Activated naive CD4-positive, alpha-beta T cell treated with anti-CD3 and anti-CD28 coated beads for 36 hours (primary cell): ENCODE results near the gene ZIC2. TPM values are rescaled to one million over a fixed set of nuclear protein-coding genes. Genes with fewer than 3 reads are reported as not detected.
A peak's percentile ranks its signal among the peaks of the same experiment; 100 is the strongest.

Experiments used
- CTCF ChIA-PET: fragments of 350-600 bp; sonication (Branson Sonifier 250); formaldehyde crosslinking; loops from one replicate; lab custom pipeline; 2021; ENCODE audit warnings: antibody characterized with exemption; lab: Charles Lee
- DNase-seq: peaks from one replicate; pipeline ENCODE4 v3.0.0-alpha.2; 2020
- H3K27ac Mint-ChIP-seq: one replicate; pipeline ENCODE4 v1.8.0; 2021; ENCODE audit warnings: mild to moderate bottlenecking, mixed read lengths
- H3K27me3 Mint-ChIP-seq: one replicate; pipeline ENCODE4 v1.8.0; 2021; ENCODE audit warnings: low read depth, mixed read lengths
- H3K36me3 Mint-ChIP-seq: one replicate; pipeline ENCODE4 v1.8.0; 2021; ENCODE audit warnings: low read depth, mixed read lengths
- H3K4me1 Mint-ChIP-seq: one replicate; pipeline ENCODE4 v1.8.0; 2021; ENCODE audit warnings: low read depth, mixed read lengths
- H3K4me3 Mint-ChIP-seq: one replicate; pipeline ENCODE4 v1.8.0; 2021; ENCODE audit warnings: mild to moderate bottlenecking, moderate library complexity, mixed read lengths
- H3K9me3 Mint-ChIP-seq: one replicate; pipeline ENCODE4 v1.8.0; 2021; ENCODE audit warnings: mixed read lengths
- intact Hi-C: fragments of 100-400 bp; cut with micrococcal nuclease; formaldehyde crosslinking; loops from one replicate; pipeline ENCODE4 v1.15.1; 2023
- total RNA-seq, 2 experiments: library from RNA; stranded (reverse); gene quantifications; one replicate each; pipeline ENCODE4 v1.2.3, GENCODE V29; 2021

ZIC2 gene
- total RNA-seq, 2 experiments from 2014 or later, result not detected

DNA sequence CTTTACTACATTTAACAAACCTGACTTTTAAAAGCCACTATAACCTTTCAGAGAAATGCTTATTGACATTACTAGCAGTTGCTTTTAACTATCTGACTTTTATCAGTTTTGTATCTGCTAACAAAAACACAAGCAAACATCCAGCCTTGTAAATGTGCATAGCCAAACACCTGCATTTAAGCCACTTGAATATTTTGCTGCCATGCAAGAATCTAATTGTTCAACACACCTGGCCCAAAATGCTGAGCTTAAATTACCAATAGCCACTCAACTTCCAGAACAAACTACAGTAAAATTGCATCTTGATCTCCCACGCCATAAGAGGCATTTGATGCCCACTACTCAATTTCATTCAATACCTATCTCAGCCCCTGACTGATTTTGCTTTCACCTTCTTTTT, 19.3 kb upstream of the ZIC2 start:
- Mint-ChIP-seq H3K27me3 (peaks cover 72% of the 10 kb centered on the region), H3K9me3 (no peaks in the 10 kb centered on the region), H3K4me1 (peaks cover 14% of the 10 kb centered on the region), H3K4me3 (no peak overlapping the region), H3K36me3 (no peaks in the 10 kb centered on the region), H3K27ac (no peak overlapping the region)
- CTCF ChIA-PET, result no interaction called here
- DNase-seq, result no peak
- intact Hi-C loops, result loop anchor here (10.0 kb wide), 1 partner anchor 517 kb away; no protein-coding TSS in a partner anchor

DNA sequence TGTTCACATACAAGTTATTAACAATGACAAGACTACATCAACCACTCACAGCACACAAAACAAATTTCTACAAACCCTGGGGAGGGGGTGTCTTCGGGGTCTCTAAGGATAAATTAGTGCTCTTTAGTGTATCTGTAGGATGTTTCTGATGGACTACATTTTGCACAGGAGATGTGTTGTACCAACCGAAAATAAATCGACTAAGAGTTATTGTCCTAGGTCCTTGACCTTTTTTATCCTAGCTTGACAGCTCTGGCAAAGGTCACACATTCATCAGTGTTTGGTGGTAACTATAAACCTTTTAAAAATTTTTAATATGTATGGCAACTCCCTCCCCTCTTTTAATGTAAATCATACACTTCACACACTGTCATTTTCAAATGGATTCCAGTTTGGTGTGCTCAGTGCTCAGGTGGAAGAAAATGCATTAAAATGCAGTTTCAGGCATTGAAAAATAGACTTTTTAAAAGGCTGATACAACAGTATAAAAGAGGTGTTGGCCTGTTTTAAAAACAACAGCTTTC, 17.7 kb upstream of the ZIC2 start:
- intact Hi-C loops, result loop anchor here (10.0 kb wide), 1 partner anchor 519 kb away; no protein-coding TSS in a partner anchor
- H3K27me3 Mint-ChIP-seq, result peaks cover 65% of the 10 kb centered on the region
- no peak for DNase-seq

DNA sequence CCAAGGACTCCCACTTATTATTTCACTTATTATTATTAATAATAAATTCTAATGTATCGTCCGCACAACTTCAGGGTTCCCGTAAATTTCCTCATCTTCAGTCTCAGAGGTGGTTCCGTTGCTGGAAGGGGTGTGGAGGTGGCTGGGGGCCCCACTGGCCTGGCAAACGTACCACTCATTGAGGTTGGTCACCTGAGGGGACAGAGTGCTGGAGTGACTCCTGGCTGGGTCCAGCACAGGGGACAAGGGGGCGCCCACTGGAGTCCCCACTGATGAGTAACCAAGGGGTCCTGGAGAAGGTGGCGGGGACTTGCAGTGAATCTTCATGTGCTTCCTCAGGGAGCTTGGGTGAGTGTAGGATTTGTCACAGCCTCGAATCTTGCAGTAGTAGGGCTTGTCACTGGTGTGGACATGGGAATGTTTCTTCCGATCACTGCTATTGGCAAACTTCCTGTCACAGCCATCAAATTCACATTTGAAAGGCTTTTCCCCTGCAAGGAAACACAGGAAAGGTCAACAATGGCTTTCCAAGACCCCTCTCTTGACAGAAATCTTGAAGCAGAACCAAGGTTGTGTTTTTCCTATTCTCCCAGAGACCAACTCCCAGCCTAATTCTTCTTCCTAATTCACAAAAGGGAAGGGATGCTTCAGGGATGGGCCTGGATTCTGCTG, 16.1 kb upstream of the ZIC2 start:
- H3K9me3 Mint-ChIP-seq, result no peaks in the 10 kb centered on the region
- peaks cover 65% of the 10 kb centered on the region for H3K27me3 Mint-ChIP-seq
- no peak overlapping the region for H3K4me3 Mint-ChIP-seq
- H3K27ac Mint-ChIP-seq, result no peak overlapping the region
- intact Hi-C loops, result loop anchor here (10.0 kb wide), 1 partner anchor 521 kb away; no protein-coding TSS in a partner anchor
- H3K36me3 Mint-ChIP-seq, result peaks cover 5% of the 10 kb centered on the region
- H3K4me1 Mint-ChIP-seq, result peaks cover 17% of the 10 kb centered on the region
- no peak for DNase-seq
- CTCF ChIA-PET, result no interaction called here

More for the DNA sequence above, 17.7 kb upstream of the ZIC2 start:
- CTCF ChIA-PET, result no interaction called here
- Mint-ChIP-seq H3K9me3 (no peaks in the 10 kb centered on the region), H3K4me3 (no peak overlapping the region), H3K36me3 (peaks cover 3% of the 10 kb centered on the region), H3K27ac (no peak overlapping the region), H3K4me1 (peaks cover 16% of the 10 kb centered on the region)

DNA sequence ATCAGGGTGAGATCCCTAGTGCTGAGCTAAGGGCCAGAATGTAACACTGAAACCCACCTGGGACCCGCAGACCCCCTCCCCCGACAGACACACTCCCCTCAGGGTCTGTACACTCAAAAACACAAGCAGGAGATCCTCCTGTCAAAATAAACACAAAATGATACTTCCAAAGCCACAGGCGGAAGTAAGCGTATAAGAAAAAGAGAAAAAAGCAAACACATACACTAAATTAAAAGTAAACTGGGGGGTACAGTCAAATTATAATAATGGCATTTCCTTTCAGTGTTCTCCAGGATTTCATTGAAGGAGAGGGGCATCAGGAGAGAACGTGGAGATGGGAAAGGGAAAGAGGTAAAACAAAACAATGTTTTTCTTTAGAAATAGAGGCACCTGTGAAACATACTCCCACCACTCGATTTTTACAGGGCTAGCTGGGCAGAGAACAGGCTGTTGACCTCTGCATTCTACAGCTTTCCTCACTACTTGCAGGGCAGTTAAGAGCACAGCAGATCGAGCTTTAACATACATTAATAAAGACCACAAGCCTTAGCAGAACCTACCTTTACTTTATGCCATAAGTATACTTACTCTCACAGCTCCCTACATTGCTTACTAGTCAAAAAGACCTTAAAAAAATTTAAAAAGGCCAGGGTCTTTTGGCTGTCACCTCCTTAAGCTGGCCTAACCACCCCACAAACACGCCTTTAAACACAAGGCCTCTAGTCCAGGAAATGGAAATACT, 15.3 kb upstream of the ZIC2 start:
- H3K27me3 Mint-ChIP-seq, result peaks cover 59% of the 10 kb centered on the region
- DNase-seq, result no peak
- peaks cover 5% of the 10 kb centered on the region for H3K36me3 Mint-ChIP-seq
- H3K4me3 Mint-ChIP-seq, result no peak overlapping the region
- intact Hi-C loops, result loop anchor here (10.0 kb wide), 1 partner anchor 521 kb away; no protein-coding TSS in a partner anchor
- CTCF ChIA-PET, result interaction anchor here (0.6 to 1.0 kb wide), 2 partner anchors 23 to 148 kb away, joined by 3 read pairs; no protein-coding TSS in a partner anchor
- H3K9me3 Mint-ChIP-seq, result no peaks in the 10 kb centered on the region
- no peak overlapping the region for H3K27ac Mint-ChIP-seq
- H3K4me1 Mint-ChIP-seq, result peaks cover 17% of the 10 kb centered on the region

DNA sequence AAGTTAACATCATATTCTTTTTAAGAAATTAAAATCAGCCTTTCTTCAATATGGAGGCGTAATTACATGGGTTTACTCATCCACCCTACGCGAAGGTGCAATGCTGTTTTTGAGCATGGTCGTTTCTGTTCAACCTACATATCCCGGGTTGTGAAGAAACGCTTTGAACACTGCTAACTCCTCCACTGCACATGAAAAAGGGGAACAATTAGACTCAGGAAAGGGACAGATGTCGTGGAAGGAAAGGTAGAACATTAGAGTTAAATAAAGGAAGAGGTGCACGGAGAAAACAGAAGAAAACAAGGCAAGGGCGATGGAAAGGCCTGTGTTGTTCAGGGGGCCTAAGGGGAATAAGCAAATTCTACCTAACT, 14.1 kb upstream of the ZIC2 start:
- CTCF ChIA-PET, result no interaction called here
- peaks cover 23% of the 10 kb centered on the region for H3K4me1 Mint-ChIP-seq
- peaks cover 5% of the 10 kb centered on the region for H3K36me3 Mint-ChIP-seq
- peaks cover 59% of the 10 kb centered on the region for H3K27me3 Mint-ChIP-seq
- DNase-seq, result no peak
- intact Hi-C loops, result loop anchor here (1.0 to 10.0 kb wide), 2 partner anchors 8 to 523 kb away; no protein-coding TSS in a partner anchor
- H3K4me3 Mint-ChIP-seq, result no peak overlapping the region
- peaks cover 4% of the 10 kb centered on the region for H3K9me3 Mint-ChIP-seq
- no peak overlapping the region for H3K27ac Mint-ChIP-seq

DNA sequence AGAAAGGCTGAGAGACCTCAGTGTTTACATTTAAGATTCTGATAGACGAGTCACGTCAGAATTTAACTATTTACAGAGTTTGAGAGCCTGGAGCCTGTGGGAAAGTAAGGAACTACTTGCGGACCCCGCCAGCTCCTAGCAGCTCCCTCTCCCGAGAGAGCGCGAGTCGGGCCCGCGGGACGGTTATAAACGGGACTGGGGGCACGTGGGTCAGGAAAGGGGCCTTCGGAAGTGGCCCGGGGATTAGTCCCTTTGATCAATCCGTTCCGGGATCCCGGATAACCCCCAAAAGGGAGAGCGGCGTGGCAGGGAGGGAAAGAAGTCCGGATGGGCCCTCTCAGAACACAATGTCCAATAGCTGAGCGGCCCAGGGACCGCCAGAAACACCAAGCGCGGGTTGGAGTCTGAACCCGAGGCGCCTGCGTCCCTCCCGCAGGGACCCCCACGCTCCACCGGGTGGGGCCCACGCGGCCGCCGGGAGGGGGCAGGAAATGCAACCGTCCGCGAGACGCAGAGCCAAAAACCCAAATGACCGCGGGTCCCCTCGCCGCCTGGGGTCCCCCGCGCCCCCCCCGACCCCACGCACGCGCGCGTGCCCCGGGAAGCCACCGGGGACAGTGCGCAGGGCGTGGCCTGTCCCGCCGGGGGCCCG, 13.6 kb upstream of the ZIC2 start:
- CTCF ChIA-PET, result no interaction called here
- Mint-ChIP-seq H3K4me1 (peaks cover 23% of the 10 kb centered on the region), H3K36me3 (peaks cover 5% of the 10 kb centered on the region), H3K4me3 (no peak overlapping the region), H3K27ac (no peak overlapping the region), H3K27me3 (peaks cover 61% of the 10 kb centered on the region), H3K9me3 (peaks cover 5% of the 10 kb centered on the region)
- no peak for DNase-seq
- intact Hi-C loops, result loop anchor here (1.0 to 10.0 kb wide), 3 partner anchors 9 to 523 kb away; no protein-coding TSS in a partner anchor

DNA sequence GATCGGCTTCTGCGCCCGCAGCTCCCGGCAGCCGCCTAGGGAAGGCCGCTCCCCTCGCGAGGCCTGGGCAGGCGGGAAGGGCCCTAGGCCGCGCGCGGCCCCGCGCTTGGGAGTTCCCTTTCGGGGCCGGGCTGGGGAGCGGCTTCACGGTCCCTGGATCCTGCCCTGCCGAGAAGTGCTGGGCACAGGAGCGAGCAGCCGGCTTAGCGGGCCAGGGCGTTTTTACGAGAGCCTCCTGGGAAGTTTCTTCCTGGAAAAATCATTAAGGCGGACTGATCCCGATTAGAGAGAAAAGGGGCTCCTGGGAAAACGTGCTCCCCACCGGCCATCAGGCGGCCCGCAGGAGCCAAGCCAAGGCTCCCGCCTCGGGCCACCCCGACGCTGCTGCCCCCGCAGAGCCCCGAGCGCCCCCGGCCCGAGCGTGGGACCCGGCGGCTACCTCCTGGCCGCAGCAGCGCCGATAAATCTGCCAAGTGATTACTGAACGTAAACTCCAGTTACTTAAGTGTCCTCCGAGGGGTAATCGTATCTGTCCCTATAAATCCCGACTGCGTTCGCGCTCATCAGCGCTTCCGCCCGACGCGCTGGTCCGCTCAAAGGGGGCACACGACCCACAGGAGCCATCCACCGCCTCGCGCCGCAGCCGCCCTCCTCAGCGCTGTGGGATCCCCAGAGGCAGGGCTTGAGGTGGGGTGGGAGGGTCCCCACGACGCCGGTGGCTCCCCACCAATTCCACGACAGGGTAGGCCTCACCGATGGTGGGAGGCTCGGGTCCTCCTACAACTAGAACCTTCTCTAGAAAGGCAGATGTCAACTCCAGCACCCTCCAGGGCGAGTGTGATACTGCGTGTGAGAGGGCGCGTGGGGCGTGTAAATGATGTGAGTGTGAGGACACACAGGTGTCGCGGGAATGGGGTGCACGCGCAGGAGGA, 12.8 kb upstream of the ZIC2 start:
- peaks cover 67% of the 10 kb centered on the region for H3K27me3 Mint-ChIP-seq
- H3K4me1 Mint-ChIP-seq, result peaks cover 23% of the 10 kb centered on the region
- no peak for DNase-seq
- H3K9me3 Mint-ChIP-seq, result peaks cover 8% of the 10 kb centered on the region
- CTCF ChIA-PET, result no interaction called here
- peak overlapping the region; percentile 53 for H3K27ac Mint-ChIP-seq
- H3K4me3 Mint-ChIP-seq, result peak overlapping the region; percentile 74
- H3K36me3 Mint-ChIP-seq, result peaks cover 5% of the 10 kb centered on the region
- intact Hi-C loops, result loop anchor here (1.0 to 10.0 kb wide), 2 partner anchors 24 to 524 kb away; no protein-coding TSS in a partner anchor

DNA sequence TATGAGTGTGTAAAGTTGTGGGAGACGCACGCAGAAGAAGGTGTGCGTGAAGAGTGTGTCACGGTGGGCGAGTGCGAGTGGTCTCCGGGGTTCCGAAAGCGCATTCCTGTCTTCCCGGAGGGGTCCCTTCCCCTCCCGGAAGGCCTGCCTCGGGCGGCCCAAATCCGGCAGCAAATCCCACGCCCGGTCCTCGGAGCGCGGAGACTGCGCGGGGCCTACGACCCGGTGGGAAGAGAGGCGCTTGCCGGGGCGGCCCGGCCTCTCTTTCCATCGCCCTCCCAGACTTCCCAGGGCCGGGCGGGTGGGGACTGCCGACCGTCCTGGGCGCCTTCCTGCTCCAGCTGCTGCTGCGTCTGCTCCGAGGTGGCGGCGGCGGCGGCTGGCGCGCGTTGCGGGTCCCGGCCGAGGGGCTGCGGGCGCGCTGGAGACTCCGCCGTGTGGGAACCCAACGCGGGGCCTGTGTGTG, 12.1 kb upstream of the ZIC2 start:
- CTCF ChIA-PET, result interaction anchor here (1.1 to 1.7 kb wide), 2 partner anchors 18 to 313 kb away, joined by 4 read pairs; no protein-coding TSS in a partner anchor
- Mint-ChIP-seq H3K4me1 (peaks cover 23% of the 10 kb centered on the region), H3K36me3 (peaks cover 5% of the 10 kb centered on the region), H3K27me3 (peaks cover 69% of the 10 kb centered on the region), H3K27ac (peak overlapping the region; percentile 53), H3K4me3 (peak overlapping the region; percentile 74), H3K9me3 (peaks cover 10% of the 10 kb centered on the region)
- intact Hi-C loops, result loop anchor here (10.0 kb wide), 1 partner anchor 525 kb away; no protein-coding TSS in a partner anchor
- no peak for DNase-seq

DNA sequence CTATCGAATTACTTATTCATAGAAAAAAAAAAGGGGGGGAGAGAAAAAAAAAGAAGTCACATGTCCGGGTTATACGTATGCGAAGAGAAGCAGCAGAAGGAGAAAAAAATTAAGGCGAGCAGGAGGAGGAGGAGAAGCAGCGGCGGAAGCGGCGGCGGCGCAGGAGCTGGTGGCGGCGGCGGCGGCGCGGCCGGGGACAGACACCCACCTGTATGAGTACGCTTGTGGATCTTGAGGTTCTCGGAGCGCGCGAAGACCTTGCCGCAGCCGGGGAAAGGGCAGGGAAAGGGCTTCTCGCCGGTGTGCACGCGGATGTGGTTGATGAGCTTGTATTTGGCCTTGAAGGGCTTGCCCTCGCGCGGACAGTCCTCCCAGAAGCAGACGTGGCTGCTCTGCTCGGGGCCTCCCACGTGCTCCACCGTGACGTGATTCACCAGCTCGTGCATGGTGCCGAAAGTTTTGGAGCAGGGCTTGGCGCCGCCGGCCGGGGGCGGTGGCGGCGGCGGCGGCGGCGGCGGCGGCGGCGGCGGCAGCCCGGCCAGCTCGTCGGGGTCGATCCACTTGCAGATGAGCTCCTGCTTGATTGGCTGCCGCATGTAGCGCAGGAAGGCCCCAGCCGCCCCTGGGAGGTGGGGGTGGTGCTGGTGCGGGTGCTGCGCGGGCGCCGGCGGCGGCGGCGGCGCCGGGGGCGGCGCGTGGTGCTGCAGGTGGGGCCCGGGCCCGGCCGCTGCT, 11.5 kb upstream of the ZIC2 start:
- intact Hi-C loops, result loop anchor here (10.0 kb wide), 1 partner anchor 525 kb away; no protein-coding TSS in a partner anchor
- CTCF ChIA-PET, result interaction anchor here (0.6 to 1.7 kb wide), 3 partner anchors 17 to 313 kb away, joined by 3 to 4 read pairs (median 4); no protein-coding TSS in a partner anchor
- Mint-ChIP-seq H3K27me3 (peaks cover 75% of the 10 kb centered on the region), H3K4me3 (peak overlapping the region; percentile 71), H3K9me3 (peaks cover 10% of the 10 kb centered on the region), H3K27ac (peak overlapping the region; percentile 30), H3K36me3 (peaks cover 5% of the 10 kb centered on the region), H3K4me1 (peaks cover 23% of the 10 kb centered on the region)
- peak; percentile 53 for DNase-seq

DNA sequence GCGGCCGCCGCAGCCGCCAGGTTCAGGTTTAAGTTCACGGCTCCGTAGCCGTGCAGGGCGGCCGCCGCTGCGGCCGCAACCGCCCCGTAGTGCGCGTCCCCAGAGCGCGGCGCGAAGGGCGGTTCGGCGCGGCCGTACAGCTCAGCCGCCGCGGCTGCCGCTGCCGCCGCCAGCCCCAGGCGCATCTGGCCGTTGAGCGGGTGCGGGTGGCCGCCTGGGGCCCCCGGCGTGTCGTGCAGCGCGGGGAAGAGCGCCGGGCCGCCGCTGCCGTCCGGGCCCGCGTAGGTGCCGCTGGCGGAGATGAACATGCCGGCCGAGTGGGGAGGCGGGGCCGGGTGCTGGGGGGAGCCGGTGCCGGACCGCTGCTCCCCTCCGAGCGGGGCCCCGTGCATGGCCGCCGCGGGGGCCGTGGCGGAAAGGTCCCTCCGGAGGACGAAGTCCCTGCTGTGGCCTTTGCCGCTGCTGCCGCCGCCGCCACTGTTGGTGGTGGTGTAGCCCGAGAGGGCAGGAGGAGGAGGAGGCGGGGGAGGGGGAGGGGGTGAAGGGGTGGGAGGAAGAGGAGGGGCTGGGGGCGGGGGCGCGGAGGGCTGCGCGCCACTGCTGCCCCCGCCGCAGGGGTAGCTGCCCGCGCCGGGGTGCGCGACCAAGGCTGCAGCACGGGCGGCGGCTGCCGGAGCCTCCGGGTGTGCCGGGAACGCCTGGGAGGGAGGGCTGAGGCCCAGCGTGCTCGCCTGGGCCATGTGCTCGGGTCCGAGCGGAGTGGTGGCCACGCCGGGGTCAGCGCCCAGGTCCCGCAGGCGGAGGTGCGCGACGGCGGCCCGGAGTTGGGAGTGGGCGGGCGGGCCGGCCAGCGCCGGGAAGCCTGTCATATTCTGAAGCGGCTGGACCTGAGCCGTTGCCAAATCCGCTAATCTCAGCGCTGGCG, 10.7 kb upstream of the ZIC2 start:
- no peak for DNase-seq
- Mint-ChIP-seq H3K27ac (peak overlapping the region; percentile 24), H3K4me3 (peak overlapping the region; percentile 43), H3K9me3 (peaks cover 10% of the 10 kb centered on the region), H3K27me3 (peaks cover 76% of the 10 kb centered on the region), H3K4me1 (peaks cover 23% of the 10 kb centered on the region), H3K36me3 (peaks cover 5% of the 10 kb centered on the region)
- intact Hi-C loops, result no loop called here
- CTCF ChIA-PET, result interaction anchor here (1.1 to 1.7 kb wide), 2 partner anchors 16 to 314 kb away, joined by 4 read pairs; no protein-coding TSS in a partner anchor
